ES-I3 (cell line): ENCODE data around the gene IRF7.

Experiments used
- H3K36me3 ChIP-seq: 2 replicates; pipeline ENCODE4 v1.6.1; 2013; ENCODE audit warnings: mild to moderate bottlenecking, low read length, control low read depth, moderate library complexity; ENCODE audit not compliant: insufficient read depth
- H3K4me1 ChIP-seq: 2 replicates; pipeline ENCODE4 v1.6.1; 2013; ENCODE audit warnings: mild to moderate bottlenecking, control low read depth, low read length; ENCODE audit not compliant: insufficient read depth
- H3K9ac ChIP-seq: 2 replicates; pipeline ENCODE4 v1.6.1; 2013; ENCODE audit warnings: low read depth, mild to moderate bottlenecking, low read length, moderate library complexity
- H3K9me3 ChIP-seq: 2 replicates; pipeline ENCODE4 v1.6.1; 2013; ENCODE audit warnings: mild to moderate bottlenecking, low read length, moderate library complexity; ENCODE audit not compliant: control insufficient read depth, insufficient read depth

The IRF7 gene

GRCh38 chr11:565921-566509, 49.7 kb downstream of the IRF7 start:
- no peaks in the 10 kb centered on the region for H3K36me3 ChIP-seq
- H3K9ac ChIP-seq = no peak overlapping the region
- peaks cover 11% of the 10 kb centered on the region for H3K4me1 ChIP-seq
- H3K9me3 ChIP-seq = no peaks in the 10 kb centered on the region

- Histone ChIP-seq H3K9me3 (no peaks in the 10 kb centered on the region), H3K9ac (no peak overlapping the region), H3K4me1 (peaks cover 15% of the 10 kb centered on the region), H3K36me3 (no peaks in the 10 kb centered on the region)
These were observed 51.8 kb downstream of the IRF7 start for GRCh38 chr11:563812-564578.

GRCh38 chr11:563066-563811, 52.5 kb downstream of the IRF7 start:
- no peaks in the 10 kb centered on the region for H3K36me3 ChIP-seq
- H3K9ac ChIP-seq = no peak overlapping the region
- H3K9me3 ChIP-seq = no peaks in the 10 kb centered on the region
- H3K4me1 ChIP-seq = peaks cover 15% of the 10 kb centered on the region
